Measurements from ENCODE around the gene SLC17A7.
A peak's percentile ranks its signal among the peaks of the same experiment; 100 is the strongest.

The SLC17A7 gene

DNA sequence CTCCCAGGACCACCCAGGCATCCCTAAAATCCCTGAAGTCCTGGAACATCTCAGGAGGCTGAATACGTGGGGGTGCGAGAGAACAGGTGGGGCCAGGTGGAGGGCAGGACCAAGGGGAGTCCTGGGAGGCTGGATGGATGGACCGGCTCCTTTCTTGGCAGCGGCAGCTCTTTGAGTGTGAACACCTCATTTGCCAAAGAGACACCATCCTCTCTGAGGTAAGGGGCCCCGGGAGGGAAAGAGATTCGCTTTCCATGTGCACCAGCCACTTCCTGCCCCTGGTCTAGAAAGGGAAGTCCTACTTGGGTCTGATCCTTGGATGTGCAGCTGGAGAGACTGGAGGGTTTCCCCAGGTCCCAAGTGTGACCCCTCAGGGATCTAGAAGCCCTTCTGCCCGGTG is 34.2 kb downstream of the SLC17A7 start:
- DNase-seq = no peak

DNA sequence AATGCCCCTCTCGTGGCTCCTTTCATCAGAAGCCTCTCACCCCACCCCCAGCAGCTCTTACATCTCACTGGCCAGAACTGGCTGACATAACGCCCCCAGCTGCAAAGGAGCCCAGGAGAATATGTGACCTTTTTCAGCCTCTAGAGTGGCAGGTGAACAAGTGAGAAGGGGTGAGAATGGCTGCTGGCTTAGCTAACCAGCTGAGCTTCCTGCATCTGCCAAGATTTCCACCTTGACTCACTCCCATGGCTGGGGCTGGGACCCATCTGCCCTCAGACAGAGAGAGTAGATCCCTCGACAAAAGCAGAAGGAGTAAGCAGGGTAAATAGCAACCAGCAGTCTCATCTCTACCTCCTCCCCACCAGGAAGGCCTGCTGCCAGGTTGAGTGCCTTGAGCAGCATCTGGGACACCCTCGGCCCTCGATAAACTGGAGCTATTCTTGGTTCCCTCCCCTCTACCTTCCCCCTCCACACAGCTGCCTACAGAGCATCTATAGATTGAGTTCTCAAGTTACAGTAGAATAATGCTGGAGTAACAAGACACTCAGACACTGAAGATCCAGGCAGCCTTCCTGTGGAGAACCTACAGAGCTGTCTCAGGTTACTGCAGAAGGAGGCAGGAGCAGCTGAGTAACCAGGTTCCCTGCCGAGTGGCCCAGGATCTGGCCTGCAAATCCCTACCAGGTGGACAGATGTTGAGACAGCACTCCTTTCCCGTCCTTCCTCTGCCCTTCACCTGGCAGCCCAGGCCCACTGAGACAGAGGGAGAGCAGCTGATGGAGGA is 37.7 kb downstream of the SLC17A7 start:
- peak; percentile 65 for DNase-seq

DNA sequence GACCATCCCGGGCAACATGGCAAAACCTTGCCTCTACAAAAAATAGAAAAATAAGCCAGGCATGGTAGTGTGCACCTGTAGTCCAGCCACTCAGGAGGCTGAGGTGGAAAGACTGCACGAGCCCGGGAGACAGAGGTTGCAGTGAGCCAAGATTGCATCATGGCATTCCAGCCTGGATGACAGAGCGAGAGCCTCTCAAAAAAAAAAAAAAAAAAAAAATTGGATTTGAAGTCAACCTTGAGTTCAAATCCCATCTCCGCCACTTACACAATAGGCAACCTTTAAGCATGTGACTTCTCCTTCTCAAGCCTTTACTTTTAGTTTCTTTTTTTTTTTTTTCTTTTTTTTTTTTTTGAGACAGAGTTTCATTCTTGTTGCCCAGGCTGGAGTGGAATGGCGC is 41.3 kb downstream of the SLC17A7 start:
- DNase-seq = no peak

DNA sequence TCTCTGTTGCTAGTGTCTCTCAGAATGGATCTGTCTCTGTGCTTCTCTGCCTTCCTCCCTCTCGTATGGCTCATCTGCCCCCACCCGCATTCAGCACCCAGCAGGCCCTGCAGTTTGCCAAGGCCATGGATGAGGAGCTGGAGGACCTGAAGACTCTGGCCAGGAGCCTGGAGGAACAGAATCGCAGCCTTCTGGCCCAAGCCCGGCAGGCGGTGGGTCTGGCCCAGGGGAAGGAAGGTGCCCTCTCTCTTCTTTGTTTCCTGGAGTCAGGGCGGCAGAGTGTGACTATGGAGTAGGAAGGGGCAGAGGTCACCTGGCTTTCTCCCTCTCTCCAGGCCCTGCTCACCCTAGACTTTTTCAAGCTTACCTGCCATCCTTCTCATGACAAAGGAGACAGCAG is 42.4 kb downstream of the SLC17A7 start:
- no peak for DNase-seq

DNA sequence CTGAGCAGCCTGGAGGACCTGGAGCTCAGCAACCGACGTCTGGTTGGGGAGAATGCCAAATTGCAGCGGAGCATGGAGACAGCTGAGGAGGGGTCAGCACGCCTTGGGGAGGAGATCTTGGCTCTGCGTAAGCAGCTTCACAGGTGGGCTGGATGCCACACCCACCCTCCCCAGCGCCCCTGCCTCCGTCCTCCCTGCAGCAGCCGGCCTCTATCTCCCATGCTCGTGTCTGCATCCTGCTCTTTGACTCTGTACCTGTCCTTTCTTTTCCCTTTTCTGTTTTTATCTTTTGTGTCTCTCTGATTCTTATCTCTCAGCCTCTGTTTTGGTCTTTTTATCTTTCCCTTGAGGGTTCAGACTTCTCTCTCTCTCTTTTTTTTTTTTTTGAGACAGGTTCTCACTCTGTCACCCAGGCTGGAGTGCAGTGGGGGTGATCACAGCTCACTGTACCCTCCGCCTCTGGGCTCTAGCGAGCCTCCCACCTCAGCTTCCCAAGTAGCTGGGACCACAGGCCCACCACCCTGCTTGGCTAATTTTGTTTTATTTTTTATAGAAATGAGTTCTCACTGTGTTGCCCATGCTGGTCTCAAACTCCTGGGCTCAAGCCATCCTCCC is 43.2 kb downstream of the SLC17A7 start:
- no peak for DNase-seq

DNA sequence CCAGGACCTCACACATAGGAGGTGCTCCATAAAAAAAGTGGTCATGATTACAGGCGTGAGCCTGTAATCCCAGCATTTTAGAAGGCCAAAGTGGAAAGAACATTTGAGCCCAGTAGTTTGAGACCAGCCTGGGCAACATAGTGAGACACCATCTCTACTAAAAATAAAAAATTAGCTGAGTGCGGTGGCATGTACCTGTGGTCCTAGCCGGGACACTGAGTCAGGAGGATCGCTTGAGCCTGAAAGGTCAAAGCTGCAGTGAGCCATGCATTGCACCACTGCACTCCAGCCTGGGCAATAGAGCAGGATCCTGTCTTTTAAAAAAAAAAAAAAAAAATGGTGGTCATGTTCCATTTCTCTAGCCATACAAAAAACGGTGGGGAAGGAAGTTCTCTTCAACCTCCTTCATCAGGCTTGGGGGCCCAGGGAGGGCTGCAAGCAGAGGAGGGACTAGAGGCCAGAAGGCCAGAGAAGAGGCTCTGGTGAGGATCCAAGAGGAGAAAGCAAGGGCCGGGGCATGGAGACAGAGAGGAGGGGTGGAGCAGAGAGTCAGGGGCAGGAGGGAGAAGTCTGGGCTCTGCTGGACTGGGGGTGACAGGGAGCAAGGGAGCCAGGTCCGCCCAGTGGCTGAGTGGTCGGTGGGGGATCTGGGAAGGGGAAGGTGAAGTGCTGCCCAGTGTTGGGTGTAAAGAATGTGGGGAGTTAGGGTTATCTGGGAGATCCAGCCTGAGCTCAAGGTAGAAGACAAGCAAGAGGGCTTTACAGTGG is 44.4 kb downstream of the SLC17A7 start:
- DNase-seq = no peak

DNA sequence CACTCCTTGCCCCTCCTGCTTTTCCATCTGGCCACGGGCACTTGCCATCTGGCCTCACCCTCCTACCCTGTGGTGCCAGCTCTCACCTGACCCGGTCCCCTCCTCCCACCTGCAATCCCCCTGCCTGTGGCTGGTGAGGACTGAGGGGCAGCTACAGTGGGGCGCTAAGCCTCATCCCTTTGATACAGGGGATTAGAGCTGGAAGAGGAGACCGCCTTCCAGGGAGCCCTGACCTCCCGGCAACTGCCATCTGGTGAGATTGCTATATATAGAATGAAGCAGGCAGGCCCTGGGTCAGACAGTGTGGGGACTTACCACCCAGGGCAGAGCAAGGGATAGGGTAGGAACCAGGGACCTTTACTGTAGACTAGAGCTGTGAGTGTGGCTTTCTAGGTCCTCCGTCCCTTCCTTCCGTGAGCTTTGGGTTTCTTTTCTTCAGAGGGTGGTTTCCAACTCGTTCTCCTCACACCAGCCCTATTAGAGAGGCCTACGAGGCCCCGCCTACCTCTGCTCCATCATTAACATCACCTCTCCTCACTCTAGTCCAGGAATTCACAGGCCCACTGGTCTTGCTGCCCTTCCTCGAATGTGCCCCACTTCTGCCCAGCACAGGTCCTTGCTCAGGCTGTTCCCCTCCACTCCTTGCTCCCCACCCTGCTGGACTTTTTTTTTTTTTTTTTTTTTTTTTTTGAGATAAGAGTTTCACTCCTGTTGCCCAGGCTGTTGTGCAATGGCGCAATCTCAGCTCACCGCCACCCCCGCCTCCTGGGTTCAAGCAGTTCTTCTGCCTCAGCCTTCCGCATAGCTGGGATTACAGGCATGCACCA is 45.5 kb downstream of the SLC17A7 start:
- no peak for DNase-seq

DNA sequence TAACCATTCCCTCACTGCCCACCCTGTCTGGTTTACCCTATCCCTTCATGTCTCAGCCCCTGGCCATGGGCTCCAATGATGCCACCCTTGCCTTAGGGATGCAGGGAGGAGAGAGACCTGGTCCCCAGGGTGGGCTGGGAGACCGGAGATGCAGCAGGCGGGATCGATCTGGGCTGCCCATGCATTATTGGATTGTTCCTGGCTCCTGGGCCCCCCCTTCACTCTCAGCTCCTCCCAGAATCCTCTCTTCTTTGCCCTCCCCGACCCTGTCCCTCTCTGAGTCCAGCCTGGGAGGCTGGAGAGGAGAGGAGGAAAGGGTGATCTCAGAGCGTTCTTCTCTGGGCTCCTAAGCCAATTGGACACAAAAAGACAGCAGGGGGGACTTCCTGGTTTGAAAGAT is 47.4 kb downstream of the SLC17A7 start:
- DNase-seq = peak; percentile 31

DNA sequence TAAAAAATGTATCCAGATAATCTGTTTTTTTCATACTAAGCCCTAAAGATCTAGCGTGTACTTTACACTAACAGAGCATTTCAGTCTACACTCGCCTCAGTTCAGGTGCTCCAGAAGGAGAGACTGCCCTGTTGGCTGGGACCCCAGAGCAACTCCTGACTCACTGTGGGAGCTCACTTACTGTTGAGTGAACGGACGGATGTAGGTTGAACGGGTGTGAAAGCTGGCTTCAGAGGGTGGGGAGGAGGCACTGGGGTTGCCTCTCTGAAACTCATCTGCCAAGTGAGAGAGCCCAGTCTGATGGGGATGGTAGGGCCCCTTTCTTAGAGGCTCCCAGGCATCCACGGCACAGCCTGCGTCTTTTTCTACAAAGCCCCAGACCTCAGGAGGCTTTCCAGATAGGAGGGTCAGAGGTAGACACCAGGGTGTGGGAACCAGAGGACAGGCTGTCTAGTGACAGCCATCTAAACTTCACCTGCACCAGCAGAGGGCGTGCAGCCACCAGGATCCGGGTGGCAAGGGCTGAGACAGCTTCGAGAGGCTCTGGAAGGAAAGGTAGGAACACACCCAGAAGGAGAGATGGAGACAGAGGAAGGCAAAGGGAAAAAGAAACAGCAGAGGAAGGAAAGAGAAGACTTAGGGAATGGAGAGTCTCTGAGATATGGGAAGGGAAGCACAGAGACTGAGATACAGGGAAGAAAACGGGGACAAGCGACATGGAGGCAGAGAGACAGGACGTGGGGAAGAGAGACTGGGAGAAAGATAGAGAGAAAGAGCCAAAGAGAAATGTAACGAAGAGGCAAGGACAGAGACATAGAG is 49.5 kb downstream of the SLC17A7 start:
- DNase-seq = peak; percentile 89

DNA sequence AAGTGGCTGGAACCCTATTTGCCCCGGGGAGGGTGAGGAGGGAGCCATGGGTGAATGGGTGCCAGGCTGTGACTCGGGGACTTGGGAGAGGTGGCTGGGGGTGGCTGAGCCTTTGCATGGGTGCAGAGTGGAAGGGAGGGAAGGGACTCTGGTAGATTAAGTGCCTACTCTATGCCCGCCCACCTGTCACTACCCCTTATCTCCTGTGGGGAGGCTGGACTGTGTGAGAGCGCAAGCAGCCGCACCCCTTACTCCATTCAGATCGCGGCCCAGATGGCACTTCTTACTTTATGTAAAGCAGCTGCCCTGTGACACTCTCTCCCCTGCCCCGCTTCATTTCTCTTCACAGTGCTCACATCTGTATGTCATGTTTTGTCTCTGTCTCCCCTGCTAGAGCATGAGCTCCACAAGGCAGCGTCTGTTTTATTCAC is 50.4 kb downstream of the SLC17A7 start:
- no peak for DNase-seq

DNA sequence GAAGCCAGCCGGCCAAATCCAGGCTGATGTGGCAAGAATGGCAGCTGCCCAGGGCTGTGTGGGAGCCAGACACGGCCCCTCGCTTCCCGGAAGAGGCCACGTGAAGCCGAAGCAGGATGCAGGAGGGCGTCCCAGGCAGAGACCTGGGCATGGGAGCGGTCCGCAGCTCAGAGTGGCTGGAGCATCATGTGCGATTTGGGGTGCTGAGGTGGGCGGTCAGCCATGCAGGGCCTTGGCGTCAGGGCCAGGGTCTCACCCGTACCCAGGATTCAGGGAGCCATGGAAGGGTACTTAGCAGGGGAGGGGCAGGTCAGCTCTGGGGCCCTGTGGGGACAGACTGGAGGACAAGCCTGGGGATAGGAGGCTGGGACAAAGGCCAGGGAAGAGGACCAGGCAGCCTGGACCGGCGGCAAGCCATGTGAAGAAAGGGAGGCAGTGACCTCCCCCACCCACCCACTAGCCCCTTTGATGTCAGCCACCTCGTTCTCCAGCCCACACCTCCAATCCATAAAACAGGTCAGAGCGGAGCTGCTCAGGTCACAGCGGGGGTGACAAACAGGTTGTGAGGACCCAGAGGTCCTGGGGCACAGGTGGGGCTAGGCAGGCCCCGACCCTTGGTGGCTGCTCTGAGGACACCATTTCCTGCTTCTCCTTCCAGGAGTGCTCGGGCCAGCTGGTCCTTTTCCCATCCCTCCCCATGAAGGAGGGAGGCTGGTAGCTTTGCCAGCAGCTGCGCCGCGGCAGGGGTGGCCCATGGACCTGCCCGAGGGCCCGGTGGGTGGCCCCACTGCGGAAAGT is 51.0 kb downstream of the SLC17A7 start:
- no peak for DNase-seq

DNA sequence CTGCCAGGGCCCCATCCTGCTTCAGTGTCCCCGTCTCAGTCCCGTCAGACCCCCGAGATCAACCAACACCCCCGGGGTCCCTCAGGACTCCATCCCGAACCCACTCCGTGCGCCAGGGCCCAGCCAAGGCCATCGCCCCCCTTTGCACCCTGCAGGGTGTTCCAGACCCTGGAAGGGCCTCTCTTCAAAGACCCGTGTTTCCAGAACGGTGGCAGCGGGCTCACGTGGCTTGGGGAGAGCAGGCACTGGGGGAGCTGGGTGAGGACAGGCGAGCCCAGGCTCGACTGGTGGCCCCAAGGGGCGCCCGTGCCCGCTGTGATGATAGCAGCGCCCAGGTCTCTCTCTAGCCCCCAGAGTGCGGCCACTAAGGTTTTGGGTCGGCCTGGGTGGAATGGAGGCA is 51.9 kb downstream of the SLC17A7 start:
- no peak for DNase-seq

DNA sequence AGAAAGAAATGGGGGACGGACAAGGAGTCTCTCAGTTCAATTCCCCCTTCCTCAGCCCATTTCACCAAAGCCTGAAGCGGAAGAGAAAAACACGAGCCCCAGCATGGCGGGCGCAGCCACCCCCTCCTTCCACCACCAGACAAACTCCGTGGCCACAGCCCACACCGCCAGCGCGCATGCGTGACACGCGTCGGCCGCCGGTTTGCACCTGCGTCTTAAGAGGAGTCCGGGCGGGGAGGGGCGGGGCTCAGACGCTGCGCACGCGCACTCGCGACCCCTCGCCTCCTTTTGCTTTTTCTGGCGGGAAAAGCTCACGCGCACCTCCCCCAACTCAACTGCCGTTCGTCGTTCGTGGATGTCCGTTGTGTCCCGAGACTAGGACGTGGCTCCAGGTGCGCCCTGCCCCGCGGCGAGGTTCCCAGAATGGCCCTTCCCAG is 53.4 kb downstream of the SLC17A7 start, which contains the start of gene KASH5:
KASH5 (plus strand) TSS at position 314 of the 437 bp plus-strand sequence. CDS start 2,635 bp downstream, outside the sequence.
- peak; percentile 66 for DNase-seq

DNA sequence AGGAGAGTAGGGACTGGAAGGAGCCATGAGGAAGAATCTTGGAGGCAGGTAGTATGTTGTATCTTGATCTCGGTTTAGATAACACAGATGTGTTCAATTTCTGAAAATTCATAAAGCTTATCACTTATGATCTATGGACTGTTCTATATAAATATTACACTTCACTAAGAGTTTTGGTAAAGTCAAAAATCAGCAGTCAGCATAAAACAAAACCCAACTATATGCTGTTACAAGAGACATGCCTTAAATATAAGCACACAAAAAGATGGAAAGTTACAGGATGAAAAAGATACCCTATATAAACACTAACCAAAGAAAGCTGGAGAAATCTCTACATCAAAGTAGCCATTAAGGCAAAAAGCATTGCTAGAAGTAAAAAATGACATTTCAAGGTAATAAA is 57.7 kb downstream of the SLC17A7 start:
- DNase-seq = no peak

DNA sequence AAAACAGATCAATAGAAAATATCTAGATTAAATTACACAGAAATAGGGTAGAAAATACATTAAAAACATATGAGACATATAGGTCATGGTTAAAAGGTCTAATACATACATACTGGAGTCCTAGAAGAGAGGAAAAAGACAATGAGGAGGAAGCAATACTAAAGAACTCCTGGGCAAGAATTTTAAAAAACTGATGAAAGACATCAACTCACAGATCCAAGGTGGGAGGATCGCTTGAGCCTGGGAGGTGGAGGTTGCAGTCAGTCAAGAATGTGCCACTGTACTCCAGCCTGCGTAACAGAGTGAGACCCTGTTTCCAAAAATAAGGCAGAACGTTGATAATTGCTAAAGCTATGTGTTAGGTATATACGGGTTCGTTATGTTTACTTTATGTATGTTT is 58.7 kb downstream of the SLC17A7 start:
- DNase-seq = no peak

DNA sequence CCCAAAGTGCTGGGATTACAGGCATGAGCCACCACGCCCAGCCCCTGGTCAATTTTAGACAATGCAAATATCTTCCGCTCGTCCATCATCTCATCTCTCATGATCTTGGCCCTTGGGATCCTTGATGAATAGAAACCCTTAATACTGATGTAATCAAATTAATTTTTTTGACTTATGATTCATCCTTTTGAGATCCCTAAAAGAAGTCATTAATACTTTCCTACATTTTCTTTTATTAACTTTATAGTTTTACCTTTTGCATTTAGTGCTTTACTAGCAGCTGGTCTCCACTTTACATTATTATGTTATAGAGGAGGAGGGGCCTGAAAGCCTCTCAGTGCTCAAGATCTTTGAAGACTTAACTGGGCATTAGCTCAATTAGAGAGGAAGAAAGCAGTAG is 60.9 kb downstream of the SLC17A7 start:
- no peak for DNase-seq

All from eye (tissue), 1 donor.